K562 (cell line): Measurements from ENCODE around the gene HTR4. TPM values are rescaled to one million over a fixed set of nuclear protein-coding genes. Genes with fewer than 3 reads are reported as not detected.

Experiments used
- ATAC-seq: fragments of 200-7000 bp; cut with Tn5 transposase; 3 replicates; pipeline ENCODE4 v1.9.1; 2020; ENCODE audit warnings: moderate library complexity
- BruUV-seq: library from RNA; stranded (reverse); fragments of 400-500 nt; replicated peaks from 2 replicates; lab custom pipeline; 2021; lab: Mats Ljungman, UMichigan
- CTCF ChIA-PET: fragments of 300-600 bp; formaldehyde crosslinking; extraction: SDS; loops from one replicate; lab custom pipeline; 2021; ENCODE audit warnings: low intra/inter-chr PET ratio; lab: Yijun Ruan, JAX
- POLR2A ChIA-PET: fragments of 300-600, 350-650 bp; sonication (Branson Sonifier 250); formaldehyde crosslinking; extraction: SDS; loops from one replicate; lab custom pipeline; 2021; ENCODE audit warnings: antibody characterized with exemption, inconsistent platforms; lab: Yijun Ruan, JAX
- DNase-seq, 4 experiments: peaks; one replicate each; pipeline versions ENCODE4 v3.0.0 to v3.0.0-alpha.2; 2011 to 2018; ENCODE audit warnings: low spot score in 3 of 4, mixed read lengths in 3 of 4; ENCODE audit errors: extremely low read depth in 1 of 4
- FAIRE-seq: peaks from 2 replicates; lab custom pipeline; 2011; peaks lifted over from hg19 to GRCh38; lab: Jason Lieb, UNC
- H2AFZ ChIP-seq: 2 replicates; pipeline ENCODE4 v1.6.0; 2011; ENCODE audit warnings: low read depth, low read length, control low read depth, inconsistent platforms
- H3K27ac ChIP-seq: fragments of 200-600 bp; 3 replicates; pipeline ENCODE4 v1.8.0; 2011; ENCODE audit warnings: low read depth, mild to moderate bottlenecking, control low read depth, inconsistent platforms, low read length, moderate library complexity, mixed read lengths; ENCODE audit errors: extremely low read depth
- H3K27me3 ChIP-seq, 2 experiments: fragments of 300-600 bp in 1 of 2; 2 replicates in 1 of 2; 3 replicates in 1 of 2; pipeline versions ENCODE4 v1.6.0 to v1.8.0; 2011; ENCODE audit warnings: inconsistent platforms in 2 of 2, low read length in 2 of 2, mild to moderate bottlenecking in 1 of 2, mixed read lengths in 1 of 2, moderate library complexity in 1 of 2; ENCODE audit not compliant: control insufficient read depth in 2 of 2, insufficient read depth in 2 of 2
- H3K36me3 ChIP-seq: fragments of 300-600 bp; 3 replicates; pipeline ENCODE4 v1.8.0; 2011; ENCODE audit warnings: mild to moderate bottlenecking, low read length, inconsistent platforms; ENCODE audit not compliant: control insufficient read depth, insufficient read depth
- H3K4me1 ChIP-seq, 2 experiments: fragments of 200-600 bp in 1 of 2; replicated peaks in 1 of 2; 2 replicates in 1 of 2; 3 replicates in 1 of 2; pipeline versions ENCODE4 v1.5.1 to v1.8.0; 2011; ENCODE audit warnings: inconsistent platforms in 2 of 2, low read length in 2 of 2, mild to moderate bottlenecking in 1 of 2, mixed read lengths in 1 of 2, moderate library complexity in 1 of 2; ENCODE audit not compliant: control insufficient read depth in 2 of 2, insufficient read depth in 2 of 2
- H3K4me2 ChIP-seq: 2 replicates; pipeline ENCODE4 v1.6.1; 2011; ENCODE audit warnings: low read length, control low read depth, inconsistent platforms, mixed read lengths; ENCODE audit not compliant: insufficient read depth
- H3K4me3 ChIP-seq: fragments of 200-600 bp; sonication (generic), shearing (Covaris generic); 2 replicates; pipeline ENCODE4 v1.5.1; 2016; ENCODE audit warnings: control low read depth, inconsistent platforms
- H3K79me2 ChIP-seq: fragments of 200-600 bp; 3 replicates; pipeline ENCODE4 v1.8.0; 2011; ENCODE audit warnings: low read length, inconsistent platforms; ENCODE audit not compliant: control insufficient read depth, insufficient read depth
- H3K9ac ChIP-seq, 2 experiments: 2 replicates each; pipeline versions ENCODE4 v1.6.0 to v1.6.1; 2011; ENCODE audit warnings: low read depth in 2 of 2, low read length in 2 of 2, control low read depth in 1 of 2, inconsistent platforms in 1 of 2, mild to moderate bottlenecking in 1 of 2, mixed read lengths in 1 of 2; ENCODE audit not compliant: insufficient read depth in 1 of 2
- H3K9me1 ChIP-seq: one replicate; pipeline ENCODE4 v1.6.0; 2011; ENCODE audit warnings: inconsistent platforms, mild to moderate bottlenecking, low read length, moderate library complexity; ENCODE audit not compliant: control insufficient read depth, insufficient read depth
- H3K9me3 ChIP-seq: replicated peaks from 2 replicates; pipeline ENCODE4 v1.5.1; 2011; ENCODE audit warnings: low read depth, low read length, inconsistent platforms; ENCODE audit not compliant: control insufficient read depth, insufficient read depth
- H4K20me1 ChIP-seq: replicated peaks from 2 replicates; pipeline ENCODE4 v1.6.1; 2011; ENCODE audit warnings: low read length, inconsistent platforms, mixed read lengths; ENCODE audit not compliant: control insufficient read depth, insufficient read depth
- ADNP ChIP-seq: fragments of 200-800 bp; sonication (Bioruptor generic); IDR thresholded peaks from 2 replicates; pipeline ENCODE4 v1.6.1; 2016; ENCODE audit warnings: missing genetic modification characterization, missing compliant biosample characterization
- BRD9 ChIP-seq: fragments of 450-650 bp; IDR thresholded peaks from 2 replicates; pipeline ENCODE4 v1.6.1; 2018; ENCODE audit warnings: low read depth; ENCODE audit not compliant: partially characterized antibody
- CBX2 ChIP-seq: fragments of 200-600 bp; sonication (generic); IDR thresholded peaks from one replicate; pipeline ENCODE4 v1.6.1; 2012; ENCODE audit warnings: mild to moderate bottlenecking, low read length, inconsistent platforms; ENCODE audit not compliant: insufficient read depth, poor library complexity, severe bottlenecking
- COPS2 ChIP-seq: fragments of 450-650 bp; conservative IDR thresholded peaks from 2 replicates; pipeline ENCODE4 v1.6.1; 2016; ENCODE audit warnings: mild to moderate bottlenecking, moderate library complexity
- ELF1 ChIP-seq: fragments of 200-800 bp; sonication (Bioruptor generic); IDR thresholded peaks from 2 replicates; pipeline ENCODE4 v1.6.1; 2016; ENCODE audit warnings: missing genetic modification characterization, missing compliant biosample characterization
- KAT7 ChIP-seq: sonication (generic); formaldehyde crosslinking; IDR thresholded peaks from 2 replicates; pipeline ENCODE4 v1.8.0; 2022; ENCODE audit warnings: missing genetic modification reagents, mild to moderate bottlenecking, borderline replicate concordance
- MTA1 ChIP-seq: fragments of 450-650 bp; IDR thresholded peaks from 2 replicates; pipeline ENCODE4 v1.6.1; 2017; ENCODE audit warnings: borderline replicate concordance
- PTBP1 ChIP-seq: fragments of 200-400 bp; formaldehyde crosslinking; IDR thresholded peaks from 2 replicates; pipeline ENCODE4 v1.6.1; 2017; ENCODE audit warnings: low read depth, low read length
- SRSF1 ChIP-seq: fragments of 200-400 bp; formaldehyde crosslinking; IDR thresholded peaks from 2 replicates; pipeline ENCODE4 v1.6.1; 2017; ENCODE audit warnings: mild to moderate bottlenecking, low read depth, low read length, moderate library complexity
- TARDBP ChIP-seq: fragments of 450-650 bp; IDR thresholded peaks from 2 replicates; pipeline ENCODE4 v1.6.1; 2016
- TRIM28 ChIP-seq: fragments of 450-650 bp; IDR thresholded peaks from 2 replicates; pipeline ENCODE4 v1.6.1; 2017
- ZFP30 ChIP-seq: fragments of 250-450 bp; sonication (Bioruptor Pico); IDR thresholded peaks from 2 replicates; pipeline ENCODE4 v1.8.0; 2022; ENCODE audit warnings: moderate library complexity, mild to moderate bottlenecking, inconsistent platforms, borderline replicate concordance
- ZNF143 ChIP-seq: sonication (generic); formaldehyde crosslinking; IDR thresholded peaks from 2 replicates; pipeline ENCODE4 v1.9.0; 2022; ENCODE audit warnings: mild to moderate bottlenecking, missing genetic modification reagents
- ZNF436 ChIP-seq: fragments of 250-450, 450-650 bp; sonication (Bioruptor Pico); formaldehyde crosslinking; IDR thresholded peaks from 2 replicates; pipeline ENCODE4 v1.7.0; 2020; ENCODE audit warnings: mild to moderate bottlenecking
- WGBS: fragments of 100-300 bp; shearing (Covaris generic); methylation state at CpG from one replicate; pipeline ENCODE4 v1.1.6; 2016; ENCODE audit warnings: low coverage, mixed read lengths; ENCODE audit not compliant: insufficient coverage; ENCODE audit errors: missing lambda C conversion rate; 5-methylcytosine and 5-hydroxymethylcytosine counted together
- in situ Hi-C: fragments of 300-500 bp; cut with MboI; formaldehyde crosslinking; loops from 4 replicates; pipeline ENCODE4 v1.15.0; 2018; ENCODE audit warnings: inconsistent platforms, mixed read lengths
- intact Hi-C: fragments of 100-400 bp; cut with micrococcal nuclease; formaldehyde crosslinking; loops from 2 replicates; pipeline ENCODE4 v1.14.2; 2022
- polyA plus RNA-seq, 8 experiments: library from polyadenylated mRNA; depleted of rRNA in 4 of 8; stranded (reverse) in 5 of 8; unstranded in 3 of 8; fragments of >200 nt; fragmentation: Nextera tagmentation in 2 of 8; fragmentation: Illumina TruSeq in 1 of 8; extraction: Ambion mirVana in 2 of 8; extraction: Trizol in 1 of 8; gene quantifications; 2 replicates each; pipeline versions ENCODE4 v1.2.1 to v1.2.3, GENCODE V29; 2011 to 2014; ENCODE audit warnings: inconsistent platforms in 1 of 8, missing spikeins in 1 of 8
- total RNA-seq, 7 experiments: library from RNA; depleted of rRNA in 6 of 7; stranded (reverse); fragments of >200 nt in 6 of 7; fragmentation: Illumina TruSeq in 2 of 7; extraction: Trizol in 2 of 7; gene quantifications; 2 replicates each; pipeline versions ENCODE4 v1.2.1 to v1.2.3, GENCODE V29; 2011 to 2021; ENCODE audit warnings: low replicate concordance in 1 of 7
- TF ChIP-seq, protein P1 (sequence below): sonication (generic); formaldehyde crosslinking; IDR thresholded peaks from 2 replicates; pipeline ENCODE4 v1.8.0; 2022; ENCODE audit warnings: mild to moderate bottlenecking, missing genetic modification reagents
- TF ChIP-seq, protein P2 (sequence below): fragments of 450-650 bp; IDR thresholded peaks from 2 replicates; pipeline ENCODE4 v1.6.1; 2018; ENCODE audit warnings: mild to moderate bottlenecking, low read depth; ENCODE audit not compliant: partially characterized antibody

Gene HTR4
- total and polyA plus RNA-seq, 9 of the 15 experiments (the other 6 are each of a cell fraction or from before 2014, with no cell fraction given): 0.13 TPM; not detected in 8

DNA sequence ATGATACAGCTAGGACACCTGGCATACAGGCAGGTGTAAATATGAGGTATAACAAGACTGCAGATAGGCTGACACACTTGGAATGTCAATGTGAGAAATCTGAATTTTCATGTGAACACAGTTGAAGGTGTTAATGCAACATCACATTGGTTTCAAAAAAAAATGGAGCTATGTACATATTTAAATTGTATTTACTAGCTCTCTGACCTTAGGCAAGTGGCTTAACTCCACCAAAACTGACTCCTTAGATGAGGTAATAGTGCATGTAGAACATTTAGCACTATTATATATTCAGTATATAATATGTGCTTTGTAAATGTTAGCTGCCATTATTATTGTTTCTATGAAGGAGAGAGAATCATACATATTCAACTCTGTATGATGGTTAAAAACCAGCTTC, 48.0 kb downstream of the HTR4 start (continued):
- TF ChIP-seq ADNP (tag): no peak

DNA sequence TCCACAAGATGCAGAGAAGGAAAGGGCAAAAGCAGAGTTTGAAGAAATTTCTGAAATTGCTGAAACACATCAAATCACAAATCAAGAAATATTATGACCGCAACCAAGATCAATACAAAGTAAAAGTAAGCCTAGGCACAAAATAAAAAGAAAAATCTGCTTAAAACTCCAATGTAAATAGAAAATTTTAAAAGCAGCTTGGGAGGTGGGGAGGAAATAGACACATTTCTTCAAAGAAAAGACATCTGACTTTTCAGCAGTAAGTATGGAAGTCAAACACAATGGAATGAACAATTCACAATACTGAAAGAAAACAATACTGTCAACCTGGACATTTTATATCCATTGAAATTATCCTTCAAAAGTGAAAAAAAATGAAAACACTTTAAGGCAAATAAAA, 55.1 kb downstream of the HTR4 start:
- Histone ChIP-seq H3K79me2 (no peaks in the 10 kb centered on the region), H3K4me1 (no peaks in the 10 kb centered on the region; a peak in 2 of 5 replicates), H3K9ac (no peak overlapping the region), H3K27ac (no peak overlapping the region), H4K20me1 (no peaks in the 10 kb centered on the region), H3K9me3 (peaks cover 3% of the 10 kb centered on the region; the same call in 1 of the 2 replicates), H2AFZ (no peak overlapping the region), H3K4me2 (no peak overlapping the region), H3K9me1 (no peaks in the 10 kb centered on the region), H3K36me3 (no peaks in the 10 kb centered on the region), H3K4me3 (no peak overlapping the region), H3K27me3 (no peaks in the 10 kb centered on the region)
- in situ Hi-C loops (no loop called here), intact Hi-C loops (no loop called here)
- 36% methylated on average over 1 of the region's 1 CpG for WGBS
- no TSS peak for BruUV-seq
- ChIA-PET CTCF (no interaction called here), POLR2A (no interaction called here)
- DNase-seq (peak in 2 of 4 experiments; percentile 22 to 30), ATAC-seq (no peak), FAIRE-seq (peak; percentile 66)
- TF ChIP-seq ELF1 (no peak), ZNF143 (no peak), ZNF436 (no peak), TARDBP (no peak), PTBP1 (no peak), TRIM28 (peak; percentile 97), CBX2 (no peak), KAT7 (CRISPR knock-in tag) (no peak), MTA1 (no peak), SRSF1 (no peak), COPS2 (no peak), BRD9 (no peak), ZFP30 (CRISPR knock-in tag) (no peak)
- TF ChIP-seq, protein P1, sequence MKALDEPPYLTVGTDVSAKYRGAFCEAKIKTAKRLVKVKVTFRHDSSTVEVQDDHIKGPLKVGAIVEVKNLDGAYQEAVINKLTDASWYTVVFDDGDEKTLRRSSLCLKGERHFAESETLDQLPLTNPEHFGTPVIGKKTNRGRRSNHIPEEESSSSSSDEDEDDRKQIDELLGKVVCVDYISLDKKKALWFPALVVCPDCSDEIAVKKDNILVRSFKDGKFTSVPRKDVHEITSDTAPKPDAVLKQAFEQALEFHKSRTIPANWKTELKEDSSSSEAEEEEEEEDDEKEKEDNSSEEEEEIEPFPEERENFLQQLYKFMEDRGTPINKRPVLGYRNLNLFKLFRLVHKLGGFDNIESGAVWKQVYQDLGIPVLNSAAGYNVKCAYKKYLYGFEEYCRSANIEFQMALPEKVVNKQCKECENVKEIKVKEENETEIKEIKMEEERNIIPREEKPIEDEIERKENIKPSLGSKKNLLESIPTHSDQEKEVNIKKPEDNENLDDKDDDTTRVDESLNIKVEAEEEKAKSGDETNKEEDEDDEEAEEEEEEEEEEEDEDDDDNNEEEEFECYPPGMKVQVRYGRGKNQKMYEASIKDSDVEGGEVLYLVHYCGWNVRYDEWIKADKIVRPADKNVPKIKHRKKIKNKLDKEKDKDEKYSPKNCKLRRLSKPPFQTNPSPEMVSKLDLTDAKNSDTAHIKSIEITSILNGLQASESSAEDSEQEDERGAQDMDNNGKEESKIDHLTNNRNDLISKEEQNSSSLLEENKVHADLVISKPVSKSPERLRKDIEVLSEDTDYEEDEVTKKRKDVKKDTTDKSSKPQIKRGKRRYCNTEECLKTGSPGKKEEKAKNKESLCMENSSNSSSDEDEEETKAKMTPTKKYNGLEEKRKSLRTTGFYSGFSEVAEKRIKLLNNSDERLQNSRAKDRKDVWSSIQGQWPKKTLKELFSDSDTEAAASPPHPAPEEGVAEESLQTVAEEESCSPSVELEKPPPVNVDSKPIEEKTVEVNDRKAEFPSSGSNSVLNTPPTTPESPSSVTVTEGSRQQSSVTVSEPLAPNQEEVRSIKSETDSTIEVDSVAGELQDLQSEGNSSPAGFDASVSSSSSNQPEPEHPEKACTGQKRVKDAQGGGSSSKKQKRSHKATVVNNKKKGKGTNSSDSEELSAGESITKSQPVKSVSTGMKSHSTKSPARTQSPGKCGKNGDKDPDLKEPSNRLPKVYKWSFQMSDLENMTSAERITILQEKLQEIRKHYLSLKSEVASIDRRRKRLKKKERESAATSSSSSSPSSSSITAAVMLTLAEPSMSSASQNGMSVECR: no peak
- TF ChIP-seq, protein P2, sequence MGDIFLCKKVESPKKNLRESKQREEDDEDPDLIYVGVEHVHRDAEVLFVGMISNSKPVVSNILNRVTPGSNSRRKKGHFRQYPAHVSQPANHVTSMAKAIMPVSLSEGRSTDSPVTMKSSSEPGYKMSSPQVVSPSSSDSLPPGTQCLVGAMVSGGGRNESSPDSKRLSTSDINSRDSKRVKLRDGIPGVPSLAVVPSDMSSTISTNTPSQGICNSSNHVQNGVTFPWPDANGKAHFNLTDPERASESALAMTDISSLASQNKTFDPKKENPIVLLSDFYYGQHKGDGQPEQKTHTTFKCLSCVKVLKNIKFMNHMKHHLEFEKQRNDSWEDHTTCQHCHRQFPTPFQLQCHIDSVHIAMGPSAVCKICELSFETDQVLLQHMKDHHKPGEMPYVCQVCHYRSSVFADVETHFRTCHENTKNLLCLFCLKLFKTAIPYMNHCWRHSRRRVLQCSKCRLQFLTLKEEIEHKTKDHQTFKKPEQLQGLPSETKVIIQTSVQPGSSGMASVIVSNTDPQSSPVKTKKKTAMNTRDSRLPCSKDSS: peak; percentile 63
